H1 (cell line): ENCODE measurements around the gene TEX10. TPM values are rescaled to one million over a fixed set of nuclear protein-coding genes. Genes with fewer than 3 reads are reported as not detected.

Experiments
- CTCF ChIA-PET: fragments of 300-600 bp; sonication (Branson Sonifier 250); formaldehyde crosslinking; loops from one replicate; lab custom pipeline; 2021; ENCODE audit not compliant: partially characterized antibody; lab: Charles Lee
- POLR2A ChIA-PET: fragments of 300-600 bp; sonication (Branson Sonifier 250); formaldehyde crosslinking; loops from one replicate; lab custom pipeline; 2021; ENCODE audit warnings: inconsistent platforms; ENCODE audit not compliant: partially characterized antibody; lab: Charles Lee
- DNase-seq, 2 experiments: peaks; one replicate each; pipeline versions ENCODE4 v3.0.0 to v3.0.0-alpha.2; 2010 to 2022; ENCODE audit warnings: low spot score in 2 of 2, low read depth in 1 of 2, mixed read lengths in 1 of 2
- FAIRE-seq: peaks from 2 replicates; lab custom pipeline; 2011; peaks lifted over from hg19 to GRCh38; lab: Jason Lieb, UNC
- H2AFZ ChIP-seq: 2 replicates; pipeline ENCODE4 v1.8.1; 2012; ENCODE audit warnings: low read length, inconsistent platforms
- H2AK5ac ChIP-seq: 2 replicates; pipeline ENCODE4 v1.6.1; 2013; ENCODE audit warnings: low read depth, low read length
- H2BK120ac ChIP-seq: replicated peaks from 2 replicates; pipeline ENCODE3; 2013; ENCODE audit warnings: low read depth, low read length, inconsistent platforms
- H2BK12ac ChIP-seq: 2 replicates; pipeline ENCODE4 v1.6.1; 2013; ENCODE audit warnings: low read depth, low read length
- H2BK15ac ChIP-seq: 2 replicates; pipeline ENCODE4 v1.6.1; 2013; ENCODE audit warnings: low read length
- H2BK20ac ChIP-seq: 2 replicates; pipeline ENCODE4 v1.6.1; 2013; ENCODE audit warnings: low read length
- H2BK5ac ChIP-seq: 2 replicates; pipeline ENCODE4 v1.6.1; 2013; ENCODE audit warnings: low read depth, low read length
- H3K14ac ChIP-seq: 2 replicates; pipeline ENCODE4 v1.6.1; 2013; ENCODE audit warnings: inconsistent platforms; ENCODE audit not compliant: insufficient read length
- H3K18ac ChIP-seq: 2 replicates; pipeline ENCODE4 v1.6.1; 2013; ENCODE audit warnings: low read length; ENCODE audit errors: extremely low read depth
- H3K23ac ChIP-seq: 2 replicates; pipeline ENCODE4 v1.6.1; 2013; ENCODE audit warnings: inconsistent platforms; ENCODE audit not compliant: insufficient read length
- H3K23me2 ChIP-seq: 2 replicates; pipeline ENCODE4 v1.6.1; 2013; ENCODE audit warnings: low read depth, low read length
- H3K27ac ChIP-seq: 2 replicates; pipeline ENCODE4 v1.6.1; 2011; ENCODE audit warnings: low read depth, low read length, inconsistent platforms
- H3K27me3 ChIP-seq, 4 experiments: replicated peaks in 1 of 4; 1 replicate in 1 of 4; 2 replicates in 3 of 4; pipeline versions ENCODE4 v1.6.1 to v1.8.1; 2011 to 2013; ENCODE audit warnings: low read length in 3 of 4, mild to moderate bottlenecking in 3 of 4, inconsistent platforms in 2 of 4, mixed read lengths in 2 of 4, moderate library complexity in 1 of 4; ENCODE audit not compliant: control insufficient read depth in 3 of 4, insufficient read depth in 3 of 4; ENCODE audit errors: extremely low read depth in 1 of 4
- H3K36me3 ChIP-seq, 4 experiments: 2 replicates each; pipeline versions ENCODE4 v1.6.1 to v1.8.1; 2011 to 2013; ENCODE audit warnings: mild to moderate bottlenecking in 4 of 4, low read length in 3 of 4, moderate library complexity in 2 of 4, control low read depth in 1 of 4, inconsistent platforms in 1 of 4; ENCODE audit not compliant: insufficient read depth in 4 of 4, control insufficient read depth in 2 of 4
- H3K4ac ChIP-seq: replicated peaks from 2 replicates; pipeline ENCODE3; 2013; ENCODE audit warnings: low read length, low read depth, mixed read lengths, inconsistent platforms; ENCODE audit not compliant: insufficient read length
- H3K4me1 ChIP-seq, 4 experiments: replicated peaks in 1 of 4; 1 replicate in 1 of 4; 2 replicates in 3 of 4; pipeline versions ENCODE4 v1.6.1 to v1.8.1; 2011 to 2013; ENCODE audit warnings: low read length in 3 of 4, inconsistent platforms in 2 of 4, mixed read lengths in 1 of 4; ENCODE audit not compliant: insufficient read depth in 4 of 4, control insufficient read depth in 3 of 4
- H3K4me2 ChIP-seq, 2 experiments: 2 replicates each; pipeline versions ENCODE4 v1.6.1 to v1.8.1; 2011 to 2013; ENCODE audit warnings: low read depth in 2 of 2, low read length in 2 of 2, control low read depth in 1 of 2, inconsistent platforms in 1 of 2, mild to moderate bottlenecking in 1 of 2; ENCODE audit not compliant: insufficient read depth in 1 of 2
- H3K4me3 ChIP-seq, 4 experiments: fragments of 200-600, 300-600 bp in 1 of 4; sonication (generic), shearing (Covaris generic), sonication (Bioruptor Twin) in 1 of 4; 2 replicates each; pipeline versions ENCODE4 v1.5.1 to v1.8.1; 2011 to 2016; ENCODE audit warnings: low read length in 4 of 4, low read depth in 3 of 4, control low read depth in 2 of 4, inconsistent platforms in 2 of 4, mild to moderate bottlenecking in 2 of 4, mixed read lengths in 1 of 4, moderate library complexity in 1 of 4; ENCODE audit not compliant: insufficient read depth in 2 of 4; ENCODE audit errors: extremely low read depth in 1 of 4
- H3K56ac ChIP-seq: replicated peaks from 2 replicates; pipeline ENCODE3; 2013; ENCODE audit warnings: low read depth, mild to moderate bottlenecking, mixed read lengths, low read length, inconsistent platforms; ENCODE audit not compliant: insufficient read length
- H3K79me1 ChIP-seq: 2 replicates; pipeline ENCODE4 v1.6.1; 2013; ENCODE audit warnings: low read depth, low read length, control low read depth
- H3K79me2 ChIP-seq, 2 experiments: 2 replicates each; pipeline versions ENCODE4 v1.6.1 to v1.8.1; 2012 to 2013; ENCODE audit warnings: low read length in 2 of 2, mild to moderate bottlenecking in 2 of 2, inconsistent platforms in 1 of 2; ENCODE audit not compliant: insufficient read depth in 2 of 2, control insufficient read depth in 1 of 2
- H3K9ac ChIP-seq, 4 experiments: replicated peaks in 1 of 4; 1 replicate in 1 of 4; 2 replicates in 3 of 4; pipeline versions ENCODE4 v1.6.1 to v1.8.1; 2011 to 2013; ENCODE audit warnings: low read depth in 3 of 4, low read length in 3 of 4, control low read depth in 2 of 4, mild to moderate bottlenecking in 2 of 4, moderate library complexity in 2 of 4, inconsistent platforms in 1 of 4; ENCODE audit errors: extremely low read depth in 1 of 4
- H3K9me3 ChIP-seq, 2 experiments: 2 replicates each; pipeline versions ENCODE4 v1.6.1 to v1.8.1; 2012 to 2013; ENCODE audit warnings: mild to moderate bottlenecking in 2 of 2, moderate library complexity in 2 of 2, control low read depth in 1 of 2, inconsistent platforms in 1 of 2, low read depth in 1 of 2, low read length in 1 of 2, mixed read lengths in 1 of 2; ENCODE audit not compliant: insufficient read depth in 2 of 2
- H4K20me1 ChIP-seq, 2 experiments: replicated peaks in 1 of 2; 2 replicates each; pipeline versions ENCODE3 to v1.8.1; 2011 to 2013; ENCODE audit warnings: inconsistent platforms in 2 of 2, low read length in 2 of 2, mild to moderate bottlenecking in 1 of 2; ENCODE audit not compliant: insufficient read depth in 2 of 2, control insufficient read depth in 1 of 2
- H4K5ac ChIP-seq: 2 replicates; pipeline ENCODE4 v1.6.1; 2013; ENCODE audit warnings: low read length, low read depth, mixed read lengths, inconsistent platforms; ENCODE audit not compliant: insufficient read length
- H4K8ac ChIP-seq: 2 replicates; pipeline ENCODE4 v1.8.0; 2013; ENCODE audit warnings: mild to moderate bottlenecking, moderate library complexity, low read length, inconsistent platforms; ENCODE audit not compliant: insufficient read depth; ENCODE audit errors: extremely low read depth
- H4K91ac ChIP-seq: replicated peaks from 2 replicates; pipeline ENCODE3; 2013; ENCODE audit warnings: low read length, mixed read lengths, inconsistent platforms; ENCODE audit not compliant: insufficient read length
- CREB1 ChIP-seq: IDR thresholded peaks from 2 replicates; pipeline ENCODE4 v1.6.1; 2012; ENCODE audit warnings: inconsistent platforms
- EP300 ChIP-seq, 2 experiments: IDR thresholded peaks; 1 replicate in 1 of 2; 2 replicates in 1 of 2; pipeline ENCODE4 v1.6.1; 2011 to 2012; ENCODE audit warnings: low read depth in 2 of 2, low read length in 2 of 2, mild to moderate bottlenecking in 2 of 2, borderline replicate concordance in 1 of 2, inconsistent platforms in 1 of 2, moderate library complexity in 1 of 2
- FOSL1 ChIP-seq: IDR thresholded peaks from 2 replicates; pipeline ENCODE4 v1.6.1; 2011; ENCODE audit warnings: mild to moderate bottlenecking, low read depth, low read length, moderate library complexity; ENCODE audit not compliant: insufficient read depth
- KDM1A ChIP-seq: fragments of 200-600, 300-600 bp; sonication (generic); IDR thresholded peaks from 2 replicates; pipeline ENCODE4 v1.7.1; 2016; ENCODE audit warnings: mild to moderate bottlenecking, low read length, borderline replicate concordance
- KDM4A ChIP-seq: IDR thresholded peaks from one replicate; pipeline ENCODE4 v1.7.1; 2012; ENCODE audit warnings: low read depth, mild to moderate bottlenecking, moderate library complexity, low read length, inconsistent platforms; ENCODE audit not compliant: severe bottlenecking
- NANOG ChIP-seq: IDR thresholded peaks from 2 replicates; pipeline ENCODE4 v1.6.1; 2011; ENCODE audit warnings: low read length, low read depth, mild to moderate bottlenecking, inconsistent platforms; ENCODE audit not compliant: insufficient read depth, poor library complexity, severe bottlenecking
- NRF1 ChIP-seq: IDR thresholded peaks from 2 replicates; pipeline ENCODE4 v1.6.1; 2011; ENCODE audit warnings: mild to moderate bottlenecking, low read depth, low read length, improper control_type of control experiment
- RAD21 ChIP-seq, 2 experiments: IDR thresholded peaks in 1 of 2; conservative IDR thresholded peaks in 1 of 2; 2 replicates each; pipeline ENCODE4 v1.6.1; 2011; ENCODE audit warnings: low read depth in 2 of 2, low read length in 2 of 2, improper control_type of control experiment in 1 of 2, inconsistent platforms in 1 of 2, mild to moderate bottlenecking in 1 of 2, moderate library complexity in 1 of 2
- RXRA ChIP-seq: IDR thresholded peaks from 2 replicates; pipeline ENCODE4 v1.6.1; 2011; ENCODE audit warnings: low read depth, mild to moderate bottlenecking, low read length, moderate library complexity; ENCODE audit not compliant: insufficient read depth
- SAP30 ChIP-seq: fragments of 300-600 bp; sonication (generic); IDR thresholded peaks from 2 replicates; pipeline ENCODE4 v1.7.1; 2012; ENCODE audit warnings: low read length, moderate library complexity, mild to moderate bottlenecking, inconsistent platforms; ENCODE audit not compliant: insufficient read depth, insufficient replicate concordance
- SIX5 ChIP-seq: IDR thresholded peaks from 2 replicates; pipeline ENCODE4 v1.6.1; 2011; ENCODE audit warnings: mild to moderate bottlenecking, low read depth, low read length
- SRF ChIP-seq: IDR thresholded peaks from 2 replicates; pipeline ENCODE4 v1.6.1; 2011; ENCODE audit warnings: mild to moderate bottlenecking, low read depth, low read length, moderate library complexity
- TBP ChIP-seq: IDR thresholded peaks from 2 replicates; pipeline ENCODE4 v1.6.1; 2011; ENCODE audit warnings: low read depth, low read length, improper control_type of control experiment
- TEAD4 ChIP-seq: IDR thresholded peaks from 2 replicates; pipeline ENCODE4 v1.6.1; 2012; ENCODE audit warnings: low read depth, low read length, inconsistent platforms, mixed read lengths
- WGBS, 2 experiments: shearing (Covaris generic) in 1 of 2; methylation state at CpG; one replicate each; pipeline versions ENCODE4 v1.1.6 to v1.1.7; 2013 to 2015; ENCODE audit warnings: low lambda C conversion rate in 2 of 2, mixed read lengths in 2 of 2, inconsistent platforms in 1 of 2, low coverage in 1 of 2, missing lambda C conversion rate in 1 of 2; ENCODE audit not compliant: insufficient replicate concordance in 2 of 2, insufficient coverage in 1 of 2, insufficient read length in 1 of 2; ENCODE audit errors: extremely low coverage in 1 of 2, missing lambda C conversion rate in 1 of 2; 5-methylcytosine and 5-hydroxymethylcytosine counted together
- polyA plus RNA-seq, 7 experiments: library from polyadenylated mRNA; depleted of rRNA in 3 of 7; stranded (reverse) in 5 of 7; unstranded in 2 of 7; fragments of >200 nt in 5 of 7; fragments of 200-250 nt in 2 of 7; gene quantifications; 1 replicate in 5 of 7; 2 replicates in 1 of 7; 4 replicates in 1 of 7; pipeline versions ENCODE4 v1.2.1 to v1.2.3, GENCODE V29; 2011 to 2013; ENCODE audit warnings: missing spikeins in 2 of 7, mixed read lengths in 2 of 7
- total RNA-seq: library from RNA; stranded (reverse); fragmentation: NEBNext Ultra II Directional; extraction: Animal tissue kit (Norgen Biotek cat#: 25700); gene quantifications from 2 replicates; pipeline ENCODE4 v1.2.1, GENCODE V29; 2021

The TEX10 gene
- total and polyA plus RNA-seq, 2 of the 8 experiments (the other 6 are each of a cell fraction or from before 2014, with no cell fraction given) = 46.9 to 81.0 TPM

- H3K27ac ChIP-seq = no peak overlapping the region
- H3K23ac ChIP-seq = no peak overlapping the region
- H4K91ac ChIP-seq = no peak overlapping the region
- H3K14ac ChIP-seq = no peak overlapping the region
- no peak overlapping the region for H2AK5ac ChIP-seq
- CTCF ChIA-PET = no interaction called here
- no peaks in the 10 kb centered on the region; the same call in 1 of the 2 replicates for H3K79me1 ChIP-seq
- no peak overlapping the region for H3K4me2 ChIP-seq
- no peak overlapping the region for H2BK20ac ChIP-seq
- H2AFZ ChIP-seq = no peak overlapping the region
- H4K8ac ChIP-seq = no peak overlapping the region
- 95% methylated on average over 7 of the region's 7 CpGs; no CpG with 5 or more reads in 1 of the 2 experiments for WGBS, 2 experiments
- H2BK12ac ChIP-seq = no peak overlapping the region
- H3K4ac ChIP-seq = no peak overlapping the region
- no peak overlapping the region for H2BK15ac ChIP-seq
- POLR2A ChIA-PET = interaction anchor here (0.6 to 1.6 kb wide), 2 partner anchors 10 to 34 kb away, joined by 3 to 4 read pairs; no protein-coding TSS in a partner anchor
- no peak for DNase-seq
- H2BK120ac ChIP-seq = no peak overlapping the region
- no peaks in the 10 kb centered on the region for H3K4me1 ChIP-seq
- peaks cover 0 to 15% (median under 1%) of the 10 kb centered on the region in 4 experiments; a peak in 3 of 8 replicates for H3K36me3 ChIP-seq
- no peak overlapping the region for H4K5ac ChIP-seq
- no peak for FAIRE-seq
- H3K9ac ChIP-seq = no peak overlapping the region
- H3K9me3 ChIP-seq = peaks cover 2 to 6% of the 10 kb centered on the region in 2 experiments; a peak in 1 of 4 replicates
- H3K23me2 ChIP-seq = no peaks in the 10 kb centered on the region
- no peak overlapping the region for H3K4me3 ChIP-seq
- H3K79me2 ChIP-seq = no peaks in the 10 kb centered on the region
- no peak overlapping the region for H3K56ac ChIP-seq
- H2BK5ac ChIP-seq = no peak overlapping the region
- H3K18ac ChIP-seq = no peak overlapping the region
- H4K20me1 ChIP-seq = no peaks in the 10 kb centered on the region
- H3K27me3 ChIP-seq = no peaks in the 10 kb centered on the region
- TF ChIP-seq SIX5 (no peak), EP300 (IDR thresholded peaks at IDR 0.05; ENCODE audit: borderline replicate concordance in 1 of 2, low read depth in 2 of 2, low read length in 2 of 2) (no peak), RAD21 (IDR thresholded peaks at IDR 0.05 in 1 of 2, conservative IDR thresholded peaks at IDR 0.05 in 1 of 2; ENCODE audit: low read depth in 2 of 2, low read length in 2 of 2) (no peak), NRF1 (no peak), CREB1 (no peak), KDM1A (no peak), FOSL1 (no peak), NANOG (no peak), RXRA (no peak), SAP30 (no peak), TEAD4 (no peak), KDM4A (no peak), SRF (no peak), TBP (no peak)
Observed at GRCh38 chr9:100285601-100286000, 67.1 kb downstream of the TEX10 start.
